SK-N-MC (cell line): ENCODE measurements around the gene PRTG.

Experiments
- EZH2 ChIP-seq: fragments of 200-600 bp; sonication (generic); IDR thresholded peaks from one replicate; pipeline ENCODE4 v1.6.1; 2017; ENCODE audit warnings: antibody characterized with exemption
- FOXP2 ChIP-seq: optimal IDR thresholded peaks from 2 replicates; pipeline ENCODE3; 2011; ENCODE audit warnings: mild to moderate bottlenecking, moderate library complexity; ENCODE audit not compliant: insufficient read depth; ENCODE audit errors: extremely low read length, control extremely low read depth
- POLR2AphosphoS5 ChIP-seq: IDR thresholded peaks from 2 replicates; pipeline ENCODE4 v1.6.1; 2012; ENCODE audit warnings: mild to moderate bottlenecking, low read depth, low read length, borderline replicate concordance

DNA sequence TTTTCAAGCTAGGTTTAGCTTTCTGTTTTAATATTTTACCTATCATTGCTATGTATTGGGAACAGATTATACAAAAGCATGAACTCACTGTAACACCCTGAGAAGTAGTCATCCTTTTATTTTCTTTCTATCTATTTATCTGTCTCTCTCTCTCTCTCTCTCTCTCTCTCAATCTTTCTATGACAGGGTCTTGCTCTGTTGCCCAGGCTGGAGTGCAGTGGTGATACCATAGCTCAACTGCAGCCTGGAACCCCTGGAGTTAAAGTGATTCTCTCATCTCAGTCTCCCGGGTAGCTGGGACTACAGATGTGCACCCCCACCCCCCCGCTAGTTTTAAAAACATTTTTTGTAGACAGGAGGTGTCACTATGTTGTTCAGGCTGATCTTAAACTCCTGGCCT, 28.9 kb downstream of the PRTG start:
- no peak for TF ChIP-seq POLR2AphosphoS5
- no peak for TF ChIP-seq EZH2
- TF ChIP-seq FOXP2, result no peak
